GM10248 (cell line): Measurements from ENCODE around the gene TLNRD1.

Experiments
- CTCF ChIA-PET: fragments of 300-600 bp; sonication (Branson Sonifier 250); formaldehyde crosslinking; extraction: SDS; loops from one replicate; lab custom pipeline; 2021; ENCODE audit warnings: antibody characterized with exemption; lab: Yijun Ruan, JAX
- POLR2A ChIA-PET: fragments of 350-650 bp; sonication (Branson Sonifier 250); formaldehyde crosslinking; extraction: SDS; loops from one replicate; lab custom pipeline; 2020; ENCODE audit warnings: antibody characterized with exemption; lab: Yijun Ruan, JAX
- DNase-seq: peaks from one replicate; pipeline ENCODE4 v3.0.0; 2012; ENCODE audit errors: extremely low spot score
- TF ChIP-seq, protein P1 (sequence below): IDR thresholded peaks from 2 replicates; pipeline ENCODE4 v1.5.1; 2012; ENCODE audit warnings: mild to moderate bottlenecking, low read depth; ENCODE audit errors: extremely low read depth, missing control alignments, control extremely low read depth

TLNRD1 gene

DNA sequence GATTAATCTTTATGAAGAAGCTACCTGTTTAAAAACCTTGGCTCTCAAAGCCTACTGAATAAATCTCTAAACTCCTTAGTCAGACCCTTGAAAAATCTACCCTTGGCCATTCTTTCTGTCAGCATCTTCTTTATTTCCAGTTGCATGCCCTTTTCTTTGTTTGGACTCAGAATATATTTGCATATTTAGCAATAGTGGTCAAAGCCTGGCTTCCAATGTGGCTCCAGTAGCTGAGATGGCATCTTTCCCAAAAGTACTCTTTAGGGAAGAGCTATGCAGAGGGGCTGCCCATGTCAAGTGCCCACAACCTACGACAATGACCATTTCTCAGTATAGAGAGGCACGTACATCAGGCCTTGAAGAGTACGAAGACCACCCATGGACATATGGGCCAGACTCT, 47.2 kb downstream of the TLNRD1 start:
- POLR2A ChIA-PET, result no interaction called here

DNA sequence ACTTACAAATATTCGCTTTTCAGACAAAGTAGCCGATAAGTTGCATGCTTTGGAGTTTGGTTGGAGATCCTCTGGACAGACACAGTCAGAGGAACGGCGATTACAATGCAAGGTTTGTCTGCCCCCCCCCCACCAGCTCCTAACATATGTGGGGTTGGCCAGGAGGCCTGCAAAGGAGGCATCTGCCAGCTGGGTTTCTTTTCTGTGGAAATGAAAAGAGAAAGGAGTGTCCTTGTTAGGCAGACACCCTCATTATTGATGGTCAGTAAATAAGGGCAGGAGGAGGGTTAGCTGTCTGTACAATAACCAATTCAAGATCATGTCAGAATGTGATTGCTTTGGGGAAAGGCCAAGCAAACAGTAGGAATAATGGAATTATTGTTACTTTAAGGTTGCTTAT, 49.1 kb downstream of the TLNRD1 start:
- POLR2A ChIA-PET, result no interaction called here
- TF ChIP-seq, protein P1, sequence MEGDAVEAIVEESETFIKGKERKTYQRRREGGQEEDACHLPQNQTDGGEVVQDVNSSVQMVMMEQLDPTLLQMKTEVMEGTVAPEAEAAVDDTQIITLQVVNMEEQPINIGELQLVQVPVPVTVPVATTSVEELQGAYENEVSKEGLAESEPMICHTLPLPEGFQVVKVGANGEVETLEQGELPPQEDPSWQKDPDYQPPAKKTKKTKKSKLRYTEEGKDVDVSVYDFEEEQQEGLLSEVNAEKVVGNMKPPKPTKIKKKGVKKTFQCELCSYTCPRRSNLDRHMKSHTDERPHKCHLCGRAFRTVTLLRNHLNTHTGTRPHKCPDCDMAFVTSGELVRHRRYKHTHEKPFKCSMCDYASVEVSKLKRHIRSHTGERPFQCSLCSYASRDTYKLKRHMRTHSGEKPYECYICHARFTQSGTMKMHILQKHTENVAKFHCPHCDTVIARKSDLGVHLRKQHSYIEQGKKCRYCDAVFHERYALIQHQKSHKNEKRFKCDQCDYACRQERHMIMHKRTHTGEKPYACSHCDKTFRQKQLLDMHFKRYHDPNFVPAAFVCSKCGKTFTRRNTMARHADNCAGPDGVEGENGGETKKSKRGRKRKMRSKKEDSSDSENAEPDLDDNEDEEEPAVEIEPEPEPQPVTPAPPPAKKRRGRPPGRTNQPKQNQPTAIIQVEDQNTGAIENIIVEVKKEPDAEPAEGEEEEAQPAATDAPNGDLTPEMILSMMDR, result no peak
- DNase-seq, result no peak
- CTCF ChIA-PET, result interaction anchor here (1.6 kb wide), 1 partner anchor 217 kb away, joined by 6 read pairs; no protein-coding TSS in a partner anchor

More for the DNA sequence above, 47.2 kb downstream of the TLNRD1 start:
- no peak for DNase-seq
- CTCF ChIA-PET, result interaction anchor here (0.8 to 2.9 kb wide), 8 partner anchors 8 to 219 kb away, joined by 3 to 15 read pairs (median 4); no protein-coding TSS in a partner anchor
- TF ChIP-seq, protein P1, result no peak

DNA sequence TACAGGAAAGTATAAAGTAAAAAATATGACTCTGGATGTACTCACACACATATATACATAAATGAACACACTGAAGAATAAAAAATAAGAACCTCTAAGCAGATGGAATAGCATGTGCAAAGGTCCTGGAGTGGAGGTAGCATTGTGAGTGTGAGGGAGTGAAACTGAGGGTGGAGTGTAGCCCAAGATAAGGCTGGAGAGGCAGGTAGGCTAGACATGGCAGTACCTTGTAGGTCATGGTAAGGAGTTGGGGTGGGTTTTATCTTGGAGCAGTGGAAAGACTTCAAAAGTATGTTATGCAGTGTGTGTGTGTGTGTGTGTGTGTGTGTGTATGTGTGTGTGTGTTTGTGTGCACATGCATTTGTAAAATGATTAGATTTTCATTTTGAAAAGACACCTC, 49.5 kb downstream of the TLNRD1 start:
- no peak for DNase-seq
- TF ChIP-seq, protein P1, result no peak
- ChIA-PET POLR2A (no interaction called here), CTCF (no interaction called here)

DNA sequence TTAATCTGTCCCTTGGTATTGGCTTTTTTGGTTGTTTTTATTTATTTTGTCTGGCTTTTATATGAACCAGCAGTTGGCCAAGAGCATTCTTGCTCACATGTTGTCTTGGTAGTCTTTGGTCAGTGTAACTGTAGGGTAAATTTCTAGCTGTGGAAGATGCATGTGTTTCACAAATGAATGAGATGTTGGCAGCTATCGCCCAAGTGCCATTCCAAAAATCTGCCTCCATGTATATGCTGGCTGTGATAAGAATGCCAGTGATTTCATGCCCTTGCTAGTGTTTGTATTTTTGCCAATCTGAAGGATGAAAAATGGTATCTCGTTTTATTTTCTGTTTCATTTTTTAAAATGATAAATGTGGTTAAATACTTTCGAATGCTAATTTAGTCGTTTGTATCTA, 50.1 kb downstream of the TLNRD1 start:
- no peak for DNase-seq
- TF ChIP-seq, protein P1, result no peak
- POLR2A ChIA-PET, result no interaction called here
- CTCF ChIA-PET, result no interaction called here

DNA sequence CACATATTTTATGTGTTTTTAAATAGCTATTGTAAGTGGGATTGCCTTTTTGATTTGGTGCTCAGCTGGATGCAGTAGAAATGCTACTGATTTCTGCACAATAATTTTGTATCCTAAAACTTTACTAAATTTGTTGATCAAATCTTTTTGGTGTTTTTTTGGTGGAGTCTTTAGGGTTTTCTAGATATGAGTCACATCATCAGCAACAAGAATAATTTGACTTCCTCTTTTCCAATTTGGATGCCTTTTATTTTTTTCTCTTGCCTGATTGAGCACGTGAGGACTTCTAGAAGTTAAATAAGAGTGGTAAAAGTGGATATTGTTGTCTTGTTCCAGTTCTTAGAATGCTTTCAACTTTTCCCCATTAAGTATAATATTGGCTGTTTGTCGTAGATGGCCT, 51.3 kb downstream of the TLNRD1 start:
- DNase-seq, result no peak
- POLR2A ChIA-PET, result no interaction called here
- TF ChIP-seq, protein P1, result no peak
- CTCF ChIA-PET, result no interaction called here

GRCh38 chr15:81053621-81054020, 52.9 kb downstream of the TLNRD1 start:
- ChIA-PET CTCF (no interaction called here), POLR2A (no interaction called here)
- TF ChIP-seq, protein P1, result no peak
- no peak for DNase-seq
